H1 (cell line): ENCODE results near the gene HIPK2. TPM values are rescaled to one million over a fixed set of nuclear protein-coding genes. Genes with fewer than 3 reads are reported as not detected.

Source experiments
- CTCF ChIA-PET: fragments of 300-600 bp; sonication (Branson Sonifier 250); formaldehyde crosslinking; loops from one replicate; lab custom pipeline; 2021; ENCODE audit not compliant: partially characterized antibody; lab: Charles Lee
- POLR2A ChIA-PET: fragments of 300-600 bp; sonication (Branson Sonifier 250); formaldehyde crosslinking; loops from one replicate; lab custom pipeline; 2021; ENCODE audit warnings: inconsistent platforms; ENCODE audit not compliant: partially characterized antibody; lab: Charles Lee
- DNase-seq, 2 experiments: peaks; one replicate each; pipeline versions ENCODE4 v3.0.0 to v3.0.0-alpha.2; 2010 to 2022; ENCODE audit warnings: low spot score in 2 of 2, low read depth in 1 of 2, mixed read lengths in 1 of 2
- FAIRE-seq: peaks from 2 replicates; lab custom pipeline; 2011; peaks lifted over from hg19 to GRCh38; lab: Jason Lieb, UNC
- H2AFZ ChIP-seq: 2 replicates; pipeline ENCODE4 v1.8.1; 2012; ENCODE audit warnings: low read length, inconsistent platforms
- H2AK5ac ChIP-seq: 2 replicates; pipeline ENCODE4 v1.6.1; 2013; ENCODE audit warnings: low read depth, low read length
- H2BK120ac ChIP-seq: replicated peaks from 2 replicates; pipeline ENCODE3; 2013; ENCODE audit warnings: low read depth, low read length, inconsistent platforms
- H2BK12ac ChIP-seq: 2 replicates; pipeline ENCODE4 v1.6.1; 2013; ENCODE audit warnings: low read depth, low read length
- H2BK15ac ChIP-seq: 2 replicates; pipeline ENCODE4 v1.6.1; 2013; ENCODE audit warnings: low read length
- H2BK20ac ChIP-seq: 2 replicates; pipeline ENCODE4 v1.6.1; 2013; ENCODE audit warnings: low read length
- H2BK5ac ChIP-seq: 2 replicates; pipeline ENCODE4 v1.6.1; 2013; ENCODE audit warnings: low read depth, low read length
- H3K14ac ChIP-seq: 2 replicates; pipeline ENCODE4 v1.6.1; 2013; ENCODE audit warnings: inconsistent platforms; ENCODE audit not compliant: insufficient read length
- H3K18ac ChIP-seq: 2 replicates; pipeline ENCODE4 v1.6.1; 2013; ENCODE audit warnings: low read length; ENCODE audit errors: extremely low read depth
- H3K23ac ChIP-seq: 2 replicates; pipeline ENCODE4 v1.6.1; 2013; ENCODE audit warnings: inconsistent platforms; ENCODE audit not compliant: insufficient read length
- H3K23me2 ChIP-seq: 2 replicates; pipeline ENCODE4 v1.6.1; 2013; ENCODE audit warnings: low read depth, low read length
- H3K27ac ChIP-seq: 2 replicates; pipeline ENCODE4 v1.6.1; 2011; ENCODE audit warnings: low read depth, low read length, inconsistent platforms
- H3K27me3 ChIP-seq, 4 experiments: replicated peaks in 1 of 4; 1 replicate in 1 of 4; 2 replicates in 3 of 4; pipeline versions ENCODE4 v1.6.1 to v1.8.1; 2011 to 2013; ENCODE audit warnings: low read length in 3 of 4, mild to moderate bottlenecking in 3 of 4, inconsistent platforms in 2 of 4, mixed read lengths in 2 of 4, moderate library complexity in 1 of 4; ENCODE audit not compliant: control insufficient read depth in 3 of 4, insufficient read depth in 3 of 4; ENCODE audit errors: extremely low read depth in 1 of 4
- H3K36me3 ChIP-seq, 4 experiments: 2 replicates each; pipeline versions ENCODE4 v1.6.1 to v1.8.1; 2011 to 2013; ENCODE audit warnings: mild to moderate bottlenecking in 4 of 4, low read length in 3 of 4, moderate library complexity in 2 of 4, control low read depth in 1 of 4, inconsistent platforms in 1 of 4; ENCODE audit not compliant: insufficient read depth in 4 of 4, control insufficient read depth in 2 of 4
- H3K4ac ChIP-seq: replicated peaks from 2 replicates; pipeline ENCODE3; 2013; ENCODE audit warnings: low read length, low read depth, mixed read lengths, inconsistent platforms; ENCODE audit not compliant: insufficient read length
- H3K4me1 ChIP-seq, 4 experiments: replicated peaks in 1 of 4; 1 replicate in 1 of 4; 2 replicates in 3 of 4; pipeline versions ENCODE4 v1.6.1 to v1.8.1; 2011 to 2013; ENCODE audit warnings: low read length in 3 of 4, inconsistent platforms in 2 of 4, mixed read lengths in 1 of 4; ENCODE audit not compliant: insufficient read depth in 4 of 4, control insufficient read depth in 3 of 4
- H3K4me2 ChIP-seq, 2 experiments: 2 replicates each; pipeline versions ENCODE4 v1.6.1 to v1.8.1; 2011 to 2013; ENCODE audit warnings: low read depth in 2 of 2, low read length in 2 of 2, control low read depth in 1 of 2, inconsistent platforms in 1 of 2, mild to moderate bottlenecking in 1 of 2; ENCODE audit not compliant: insufficient read depth in 1 of 2
- H3K4me3 ChIP-seq, 4 experiments: fragments of 200-600, 300-600 bp in 1 of 4; sonication (generic), shearing (Covaris generic), sonication (Bioruptor Twin) in 1 of 4; 2 replicates each; pipeline versions ENCODE4 v1.5.1 to v1.8.1; 2011 to 2016; ENCODE audit warnings: low read length in 4 of 4, low read depth in 3 of 4, control low read depth in 2 of 4, inconsistent platforms in 2 of 4, mild to moderate bottlenecking in 2 of 4, mixed read lengths in 1 of 4, moderate library complexity in 1 of 4; ENCODE audit not compliant: insufficient read depth in 2 of 4; ENCODE audit errors: extremely low read depth in 1 of 4
- H3K56ac ChIP-seq: replicated peaks from 2 replicates; pipeline ENCODE3; 2013; ENCODE audit warnings: low read depth, mild to moderate bottlenecking, mixed read lengths, low read length, inconsistent platforms; ENCODE audit not compliant: insufficient read length
- H3K79me1 ChIP-seq: 2 replicates; pipeline ENCODE4 v1.6.1; 2013; ENCODE audit warnings: low read depth, low read length, control low read depth
- H3K79me2 ChIP-seq, 2 experiments: 2 replicates each; pipeline versions ENCODE4 v1.6.1 to v1.8.1; 2012 to 2013; ENCODE audit warnings: low read length in 2 of 2, mild to moderate bottlenecking in 2 of 2, inconsistent platforms in 1 of 2; ENCODE audit not compliant: insufficient read depth in 2 of 2, control insufficient read depth in 1 of 2
- H3K9ac ChIP-seq, 4 experiments: replicated peaks in 1 of 4; 1 replicate in 1 of 4; 2 replicates in 3 of 4; pipeline versions ENCODE4 v1.6.1 to v1.8.1; 2011 to 2013; ENCODE audit warnings: low read depth in 3 of 4, low read length in 3 of 4, control low read depth in 2 of 4, mild to moderate bottlenecking in 2 of 4, moderate library complexity in 2 of 4, inconsistent platforms in 1 of 4; ENCODE audit errors: extremely low read depth in 1 of 4
- H3K9me3 ChIP-seq, 2 experiments: 2 replicates each; pipeline versions ENCODE4 v1.6.1 to v1.8.1; 2012 to 2013; ENCODE audit warnings: mild to moderate bottlenecking in 2 of 2, moderate library complexity in 2 of 2, control low read depth in 1 of 2, inconsistent platforms in 1 of 2, low read depth in 1 of 2, low read length in 1 of 2, mixed read lengths in 1 of 2; ENCODE audit not compliant: insufficient read depth in 2 of 2
- H4K20me1 ChIP-seq, 2 experiments: replicated peaks in 1 of 2; 2 replicates each; pipeline versions ENCODE3 to v1.8.1; 2011 to 2013; ENCODE audit warnings: inconsistent platforms in 2 of 2, low read length in 2 of 2, mild to moderate bottlenecking in 1 of 2; ENCODE audit not compliant: insufficient read depth in 2 of 2, control insufficient read depth in 1 of 2
- H4K5ac ChIP-seq: 2 replicates; pipeline ENCODE4 v1.6.1; 2013; ENCODE audit warnings: low read length, low read depth, mixed read lengths, inconsistent platforms; ENCODE audit not compliant: insufficient read length
- H4K8ac ChIP-seq: 2 replicates; pipeline ENCODE4 v1.8.0; 2013; ENCODE audit warnings: mild to moderate bottlenecking, moderate library complexity, low read length, inconsistent platforms; ENCODE audit not compliant: insufficient read depth; ENCODE audit errors: extremely low read depth
- H4K91ac ChIP-seq: replicated peaks from 2 replicates; pipeline ENCODE3; 2013; ENCODE audit warnings: low read length, mixed read lengths, inconsistent platforms; ENCODE audit not compliant: insufficient read length
- CTBP2 ChIP-seq: IDR thresholded peaks from 2 replicates; pipeline ENCODE4 v1.7.0; 2011; ENCODE audit warnings: borderline replicate concordance, mild to moderate bottlenecking, moderate library complexity, mixed read lengths, low read length; ENCODE audit not compliant: insufficient read depth, insufficient read length
- SP4 ChIP-seq: IDR thresholded peaks from 2 replicates; pipeline ENCODE4 v1.6.1; 2012; ENCODE audit warnings: low read length, inconsistent platforms
- USF2 ChIP-seq: IDR thresholded peaks from 2 replicates; pipeline ENCODE4 v1.6.1; 2011; ENCODE audit warnings: low read length, improper control_type of control experiment
- WGBS, 2 experiments: shearing (Covaris generic) in 1 of 2; methylation state at CpG; one replicate each; pipeline versions ENCODE4 v1.1.6 to v1.1.7; 2013 to 2015; ENCODE audit warnings: low lambda C conversion rate in 2 of 2, mixed read lengths in 2 of 2, inconsistent platforms in 1 of 2, low coverage in 1 of 2, missing lambda C conversion rate in 1 of 2; ENCODE audit not compliant: insufficient replicate concordance in 2 of 2, insufficient coverage in 1 of 2, insufficient read length in 1 of 2; ENCODE audit errors: extremely low coverage in 1 of 2, missing lambda C conversion rate in 1 of 2; 5-methylcytosine and 5-hydroxymethylcytosine counted together
- polyA plus RNA-seq, 7 experiments: library from polyadenylated mRNA; depleted of rRNA in 3 of 7; stranded (reverse) in 5 of 7; unstranded in 2 of 7; fragments of >200 nt in 5 of 7; fragments of 200-250 nt in 2 of 7; gene quantifications; 1 replicate in 5 of 7; 2 replicates in 1 of 7; 4 replicates in 1 of 7; pipeline versions ENCODE4 v1.2.1 to v1.2.3, GENCODE V29; 2011 to 2013; ENCODE audit warnings: missing spikeins in 2 of 7, mixed read lengths in 2 of 7
- total RNA-seq: library from RNA; stranded (reverse); fragmentation: NEBNext Ultra II Directional; extraction: Animal tissue kit (Norgen Biotek cat#: 25700); gene quantifications from 2 replicates; pipeline ENCODE4 v1.2.1, GENCODE V29; 2021

Gene HIPK2
- total and polyA plus RNA-seq, 2 of the 8 experiments (the other 6 are each of a cell fraction or from before 2014, with no cell fraction given) = 8.3 to 24.3 TPM

GRCh38 chr7:139600306-139600705 lies 177.5 kb downstream of the HIPK2 start:
- no peaks in the 10 kb centered on the region for H3K27me3 ChIP-seq
- no peak overlapping the region for H2BK120ac ChIP-seq
- H3K27ac ChIP-seq = no peak overlapping the region
- no peak overlapping the region for H4K5ac ChIP-seq
- FAIRE-seq (no peak), DNase-seq (no peak)
- ChIA-PET POLR2A (interaction anchor here (0.6 kb wide), 1 partner anchor 44 kb away, joined by 3 read pairs; no protein-coding TSS in a partner anchor), CTCF (interaction anchor here (1.0 to 5.2 kb wide), 10 partner anchors 11 to 406 kb away, joined by 3 to 55 read pairs (median 19); no protein-coding TSS in a partner anchor)
- H3K36me3 ChIP-seq = peaks cover 0 to 7% (median 0%) of the 10 kb centered on the region in 4 experiments; a peak in 2 of 8 replicates
- no peaks in the 10 kb centered on the region for H3K23me2 ChIP-seq
- H3K14ac ChIP-seq = no peak overlapping the region
- no peaks in the 10 kb centered on the region for H3K79me1 ChIP-seq
- H3K56ac ChIP-seq = no peak overlapping the region
- TF ChIP-seq CTBP2 = no peak
- peak; percentile 65 for TF ChIP-seq USF2
- TF ChIP-seq SP4 = no peak
- no peak overlapping the region for H3K23ac ChIP-seq
- H4K91ac ChIP-seq = no peak overlapping the region
- H2BK12ac ChIP-seq = no peak overlapping the region
- no peak overlapping the region for H4K8ac ChIP-seq
- no peak overlapping the region for H3K4me3 ChIP-seq
- H2AFZ ChIP-seq = no peak overlapping the region
- WGBS, 2 experiments = 93% methylated on average over 8 of the region's 8 CpGs; no CpG with 5 or more reads in 1 of the 2 experiments
- H3K18ac ChIP-seq = no peak overlapping the region
- H2AK5ac ChIP-seq = no peak overlapping the region
- no peak overlapping the region for H2BK15ac ChIP-seq
- H3K79me2 ChIP-seq = no peaks in the 10 kb centered on the region
- H3K9ac ChIP-seq = no peak overlapping the region
- no peaks in the 10 kb centered on the region for H3K4me1 ChIP-seq
- no peak overlapping the region for H3K4ac ChIP-seq
- H2BK20ac ChIP-seq = no peak overlapping the region
- H3K9me3 ChIP-seq = no peaks in the 10 kb centered on the region
- no peak overlapping the region for H3K4me2 ChIP-seq
- no peaks in the 10 kb centered on the region for H4K20me1 ChIP-seq
- H2BK5ac ChIP-seq = no peak overlapping the region
